Spleen (tissue), 7 donors: Measurements from ENCODE around the gene COQ8A.

Experiments used
- POLR2AphosphoS5 ChIP-seq, 3 donors: sonication (generic); formaldehyde crosslinking; IDR thresholded peaks; one replicate each; pipeline ENCODE4 v1.5.1; 2017; ENCODE audit warnings: antibody characterized with exemption in 3 of 3
- TF ChIP-seq, protein P1 (sequence below), 11 experiments: fragments of 200-600 bp in 7 of 11; fragments of 450-650 bp in 4 of 11; sonication (generic) in 4 of 11; IDR thresholded peaks in 8 of 11; conservative IDR thresholded peaks in 3 of 11; 1 replicate in 7 of 11; 2 replicates in 4 of 11; pipeline versions ENCODE4 v1.4.0 to v1.8.0; 2016 to 2021; ENCODE audit warnings: antibody characterized with exemption in 11 of 11, inconsistent platforms in 4 of 11, mild to moderate bottlenecking in 1 of 11
- donor health status: DM: no; HTN: no; CAD: no; lungs with moderate emphysema.
- donor health status: DM: no; HTN: no; CAD: no.
- donor health status: DM: no; HTN: no; CAD: no.

- TF ChIP-seq, protein P1, sequence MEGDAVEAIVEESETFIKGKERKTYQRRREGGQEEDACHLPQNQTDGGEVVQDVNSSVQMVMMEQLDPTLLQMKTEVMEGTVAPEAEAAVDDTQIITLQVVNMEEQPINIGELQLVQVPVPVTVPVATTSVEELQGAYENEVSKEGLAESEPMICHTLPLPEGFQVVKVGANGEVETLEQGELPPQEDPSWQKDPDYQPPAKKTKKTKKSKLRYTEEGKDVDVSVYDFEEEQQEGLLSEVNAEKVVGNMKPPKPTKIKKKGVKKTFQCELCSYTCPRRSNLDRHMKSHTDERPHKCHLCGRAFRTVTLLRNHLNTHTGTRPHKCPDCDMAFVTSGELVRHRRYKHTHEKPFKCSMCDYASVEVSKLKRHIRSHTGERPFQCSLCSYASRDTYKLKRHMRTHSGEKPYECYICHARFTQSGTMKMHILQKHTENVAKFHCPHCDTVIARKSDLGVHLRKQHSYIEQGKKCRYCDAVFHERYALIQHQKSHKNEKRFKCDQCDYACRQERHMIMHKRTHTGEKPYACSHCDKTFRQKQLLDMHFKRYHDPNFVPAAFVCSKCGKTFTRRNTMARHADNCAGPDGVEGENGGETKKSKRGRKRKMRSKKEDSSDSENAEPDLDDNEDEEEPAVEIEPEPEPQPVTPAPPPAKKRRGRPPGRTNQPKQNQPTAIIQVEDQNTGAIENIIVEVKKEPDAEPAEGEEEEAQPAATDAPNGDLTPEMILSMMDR (IDR thresholded peaks at IDR 0.05 in 8 of 11, conservative IDR thresholded peaks at IDR 0.05 in 3 of 11), result no peak
- peak in 1 of 3 donors; percentile 1 for TF ChIP-seq POLR2AphosphoS5 (IDR thresholded peaks at IDR 0.05)
These were observed 11.4 kb downstream of the COQ8A start for GRCh38 chr1:226951286-226952117.
